Stimulated activated CD4-positive, alpha-beta T cell treated with anti-CD3 and anti-CD28 coated beads, Interleukin-4, amount 100 ng/mL, for 24 hours (primary cell): Measurements from ENCODE around the gene SLC35E4.
A peak's percentile ranks its signal among the peaks of the same experiment; 100 is the strongest.
"Not testable (repeated sequence)": the region's sequence is repeated elsewhere in the genome, so short reads cannot be mapped to it uniquely, and the experiment has no call there.

ENCODE experiments used
- DNase-seq: peaks from one replicate; pipeline ENCODE4 v3.0.0-alpha.2; 2020

SLC35E4 gene

GRCh38 chr22:30612789-30613188, 22.8 kb upstream of the SLC35E4 start:
- DNase-seq: no peak

- no peak for DNase-seq
These were observed 21.3 kb upstream of the SLC35E4 start for GRCh38 chr22:30614268-30614667.

- no peak for DNase-seq
These were observed 20.7 kb upstream of the SLC35E4 start for GRCh38 chr22:30614879-30615278.

- no peak for DNase-seq
These were observed 20.0 kb upstream of the SLC35E4 start for GRCh38 chr22:30615543-30615954.

GRCh38 chr22:30617819-30618218, 17.8 kb upstream of the SLC35E4 start:
- no peak for DNase-seq

- DNase-seq: not testable (repeated sequence)
These were observed 15.7 kb upstream of the SLC35E4 start for GRCh38 chr22:30619909-30620308.

GRCh38 chr22:30626413-30626812, 9.2 kb upstream of the SLC35E4 start:
- no peak for DNase-seq

GRCh38 chr22:30627471-30627870, 8.1 kb upstream of the SLC35E4 start:
- no peak for DNase-seq

- DNase-seq: no peak
These were observed 7.1 kb upstream of the SLC35E4 start for GRCh38 chr22:30628491-30628890.

GRCh38 chr22:30631469-30631868, 4.1 kb upstream of the SLC35E4 start:
- not testable (repeated sequence) for DNase-seq

- DNase-seq: peak; percentile 93
These were observed 929 bp upstream of the SLC35E4 start for GRCh38 chr22:30634471-30635233.

GRCh38 chr22:30636226-30637077, 871 bp downstream of the SLC35E4 start:
- DNase-seq: peak; percentile 10

GRCh38 chr22:30637701-30638114, 2.1 kb downstream of the SLC35E4 start:
- DNase-seq: no peak

- DNase-seq: no peak
These were observed 4.8 kb downstream of the SLC35E4 start for GRCh38 chr22:30640361-30640760.

- DNase-seq: no peak
These were observed 5.4 kb downstream of the SLC35E4 start for GRCh38 chr22:30640839-30641430.

- no peak for DNase-seq
These were observed 7.7 kb downstream of the SLC35E4 start for GRCh38 chr22:30643055-30643875.

GRCh38 chr22:30646518-30647160, 11.1 kb downstream of the SLC35E4 start:
- DNase-seq: no peak

- no peak for DNase-seq
These were observed 12.0 kb downstream of the SLC35E4 start for GRCh38 chr22:30647536-30647935.

- DNase-seq: no peak
These were observed 13.2 kb downstream of the SLC35E4 start for GRCh38 chr22:30648825-30649224.

- DNase-seq: peak; percentile 90
These were observed 13.9 kb downstream of the SLC35E4 start for GRCh38 chr22:30649430-30650007.

- DNase-seq: no peak
These were observed 15.0 kb downstream of the SLC35E4 start for GRCh38 chr22:30650508-30651116.
